ENCODE results near the gene NRP1. TPM values are rescaled to one million over a fixed set of nuclear protein-coding genes. Genes with fewer than 3 reads are reported as not detected.

NRP1 gene
- total and polyA plus RNA-seq, 4 donors = 14.6 to 55.6 (median 37.8) TPM

GRCh38 chr10:33196377-33196706 lies 138.1 kb downstream of the NRP1 start:
- DNase-seq (ENCODE audit: low spot score) = no peak
- peak overlapping the region; percentile 79 to 92 for H3K27ac ChIP-seq (ENCODE audit: low read depth in 1 of 2, low read length in 2 of 2)
- H3K4me3 ChIP-seq (ENCODE audit: low read depth in 1 of 3, low read length in 3 of 3) = no peak overlapping the region
- H3K36me3 ChIP-seq (ENCODE audit: control insufficient read depth in 4 of 4, insufficient read depth in 3 of 4, low read depth in 1 of 4, low read length in 3 of 4) = peaks cover 0 to 7% (median 1%) of the 10 kb centered on the region in 4 donors
- no peaks in the 10 kb centered on the region for H3K9me3 ChIP-seq (ENCODE audit: control insufficient read depth in 4 of 4, low read length in 3 of 4)
- TF ChIP-seq RXRA (IDR thresholded peaks at IDR 0.05) = no peak
- no peak for TF ChIP-seq ZBTB33 (IDR thresholded peaks at IDR 0.05)
- TF ChIP-seq MAX (IDR thresholded peaks at IDR 0.05) = no peak
- TF ChIP-seq NR2F2 (IDR thresholded peaks at IDR 0.05) = no peak
- no peak for TF ChIP-seq CTCF (IDR thresholded peaks at IDR 0.05; ENCODE audit: low read depth, low read length, missing input control)
- TF ChIP-seq REST (IDR thresholded peaks at IDR 0.05) = no peak
- no peak for TF ChIP-seq YY1 (IDR thresholded peaks at IDR 0.05)
- no peak for TF ChIP-seq TAF1 (conservative IDR thresholded peaks at IDR 0.05)
- 92% methylated on average over 3 of the region's 3 CpGs for WGBS
- H3K27me3 ChIP-seq (ENCODE audit: control insufficient read depth in 4 of 4, insufficient read depth in 4 of 4, low read length in 3 of 4) = no peaks in the 10 kb centered on the region
- peaks cover 10 to 43% (median 40%) of the 10 kb centered on the region in 4 donors for H3K4me1 ChIP-seq (ENCODE audit: control insufficient read depth in 4 of 4, insufficient read depth in 4 of 4, low read length in 3 of 4)
- H3K9ac ChIP-seq (ENCODE audit: low read depth in 1 of 2, low read length in 2 of 2) = no peak overlapping the region

GRCh38 chr10:33195608-33196376 lies 138.7 kb downstream of the NRP1 start:
- Histone ChIP-seq H3K9ac (ENCODE audit: low read depth in 1 of 2, low read length in 2 of 2) (no peak overlapping the region), H3K9me3 (ENCODE audit: control insufficient read depth in 4 of 4, low read length in 3 of 4) (no peaks in the 10 kb centered on the region), H3K27me3 (ENCODE audit: control insufficient read depth in 4 of 4, insufficient read depth in 4 of 4, low read length in 3 of 4) (no peaks in the 10 kb centered on the region), H3K4me1 (ENCODE audit: control insufficient read depth in 4 of 4, insufficient read depth in 4 of 4, low read length in 3 of 4) (peaks cover 10 to 43% (median 40%) of the 10 kb centered on the region in 4 donors), H3K4me3 (ENCODE audit: low read depth in 1 of 3, low read length in 3 of 3) (no peak overlapping the region), H3K36me3 (ENCODE audit: control insufficient read depth in 4 of 4, insufficient read depth in 3 of 4, low read depth in 1 of 4, low read length in 3 of 4) (peaks cover 0 to 7% (median 3%) of the 10 kb centered on the region in 4 donors), H3K27ac (ENCODE audit: low read depth in 1 of 2, low read length in 2 of 2) (peak overlapping the region; percentile 79 to 92)
- DNase-seq (ENCODE audit: low spot score) = no peak
- WGBS = 54% methylated on average over 8 of the region's 8 CpGs
- TF ChIP-seq HNF4G (IDR thresholded peaks at IDR 0.05) = no peak
- peak in 1 of 2 donors; percentile 8 for TF ChIP-seq JUND (IDR thresholded peaks at IDR 0.05)
- peak; percentile 55 to 59 for TF ChIP-seq HNF4A (conservative IDR thresholded peaks at IDR 0.05)
- peak; percentile 23 for TF ChIP-seq SP1 (IDR thresholded peaks at IDR 0.05)
- peak in 1 of 2 donors; percentile 50 for TF ChIP-seq RXRA (IDR thresholded peaks at IDR 0.05)
- no peak for TF ChIP-seq TAF1 (conservative IDR thresholded peaks at IDR 0.05)
- TF ChIP-seq ATF3 (IDR thresholded peaks at IDR 0.05) = no peak
